Effector memory CD4-positive, alpha-beta T cell (primary cell): ENCODE measurements around the gene FAT1.

Experiments
- DNase-seq, 3 donors: peaks; one replicate each; pipeline ENCODE4 v3.0.0-alpha.2; 2020
- H3K27ac ChIP-seq: 2 replicates; pipeline ENCODE4 v1.7.0; 2013; ENCODE audit warnings: mild to moderate bottlenecking, low read length, moderate library complexity; ENCODE audit not compliant: insufficient read depth, poor library complexity, severe bottlenecking
- H3K27me3 ChIP-seq: replicated peaks from 2 replicates; pipeline ENCODE4 v1.7.0; 2013; ENCODE audit warnings: mild to moderate bottlenecking, low read length; ENCODE audit not compliant: insufficient read depth, control insufficient read depth, poor library complexity, severe bottlenecking
- H3K36me3 ChIP-seq: 2 replicates; pipeline ENCODE4 v1.7.0; 2013; ENCODE audit warnings: mild to moderate bottlenecking, low read length, moderate library complexity; ENCODE audit not compliant: control insufficient read depth, insufficient read depth
- H3K4me1 ChIP-seq: 2 replicates; pipeline ENCODE4 v1.7.0; 2013; ENCODE audit warnings: low read length, mild to moderate bottlenecking; ENCODE audit not compliant: control insufficient read depth, insufficient read depth, poor library complexity, severe bottlenecking
- H3K4me3 ChIP-seq: 2 replicates; pipeline ENCODE4 v1.7.0; 2013; ENCODE audit warnings: low read length, low read depth, mild to moderate bottlenecking; ENCODE audit not compliant: insufficient read depth, poor library complexity, severe bottlenecking
- H3K9me3 ChIP-seq: 2 replicates; pipeline ENCODE4 v1.7.0; 2013; ENCODE audit warnings: mild to moderate bottlenecking, low read length, moderate library complexity; ENCODE audit not compliant: control insufficient read depth

FAT1 gene

DNA sequence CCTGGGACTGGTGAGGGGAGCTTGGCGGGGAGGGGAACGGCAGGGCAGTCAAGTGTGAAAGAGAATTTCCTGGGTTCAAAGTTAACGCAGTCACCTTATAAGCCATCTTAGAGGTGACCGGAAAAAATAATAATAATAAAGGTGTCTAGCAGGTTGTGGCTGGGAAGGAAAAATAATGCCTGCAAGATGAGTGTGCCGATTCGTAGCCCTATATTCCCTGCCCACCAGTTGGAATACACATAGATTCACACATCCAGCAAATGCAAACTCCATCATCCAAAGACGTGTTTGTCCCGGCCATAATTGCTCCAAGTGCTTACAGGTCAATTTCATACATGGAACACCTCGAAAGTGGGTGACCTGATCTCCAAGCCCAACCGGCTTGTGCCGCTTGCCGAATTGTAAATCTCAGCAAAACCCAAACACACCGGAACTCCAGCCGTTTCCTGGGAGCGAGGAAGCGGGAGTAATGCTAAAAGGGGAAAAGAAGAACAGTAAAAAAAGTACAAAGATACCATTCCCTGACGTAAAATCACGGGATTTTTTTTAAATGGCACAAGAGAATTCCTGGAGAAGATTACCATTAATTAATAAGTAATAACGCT, 1.3 kb upstream of the FAT1 start:
- Histone ChIP-seq H3K36me3 (no peaks in the 10 kb centered on the region), H3K27ac (no peak overlapping the region), H3K27me3 (peaks cover 10% of the 10 kb centered on the region), H3K9me3 (no peaks in the 10 kb centered on the region), H3K4me1 (no peaks in the 10 kb centered on the region), H3K4me3 (no peak overlapping the region)
- DNase-seq: no peak

DNA sequence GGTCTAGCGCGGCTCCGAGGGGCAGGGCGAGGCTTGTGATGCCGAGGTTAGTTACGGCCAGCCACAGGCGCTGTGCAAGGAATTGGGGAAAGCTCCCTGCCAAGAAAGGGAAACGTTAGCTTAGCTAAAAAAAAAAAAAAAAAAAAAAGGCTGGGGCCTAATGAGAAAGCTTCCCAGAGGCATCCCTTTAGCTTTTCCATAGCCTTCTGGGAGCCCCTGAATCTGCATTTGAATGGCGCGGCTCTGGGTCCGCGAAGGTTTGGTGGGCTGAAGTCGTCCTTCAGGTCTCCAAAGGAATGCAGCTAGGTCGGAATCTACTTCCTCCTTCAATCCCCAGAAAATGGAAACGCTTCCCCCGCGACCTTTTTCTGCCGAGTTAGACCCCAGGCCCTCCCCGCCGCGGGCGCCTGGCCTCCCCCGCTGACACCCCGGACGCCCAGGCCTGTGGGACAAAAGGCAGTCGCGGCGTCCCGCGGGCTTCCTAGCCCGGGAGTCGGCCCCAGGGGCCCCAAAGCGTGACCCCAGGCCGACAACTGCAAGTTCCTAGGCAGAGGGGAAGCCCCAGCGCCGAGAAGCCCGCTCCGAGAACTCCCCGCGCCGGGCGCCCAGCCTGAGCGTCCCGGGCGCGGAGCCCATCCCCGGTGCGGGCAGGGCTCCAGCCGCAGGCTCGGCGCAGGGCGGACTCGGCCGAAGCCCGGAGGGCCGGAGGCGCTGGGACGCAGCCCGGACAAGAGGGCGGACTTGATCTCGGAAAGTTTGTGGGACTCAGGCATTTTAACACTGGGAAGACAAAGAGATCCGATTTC, 605 bp upstream of the FAT1 start:
- no peak for DNase-seq
- Histone ChIP-seq H3K27ac (no peak overlapping the region), H3K4me3 (no peak overlapping the region), H3K36me3 (no peaks in the 10 kb centered on the region), H3K27me3 (peaks cover 10% of the 10 kb centered on the region), H3K4me1 (no peaks in the 10 kb centered on the region), H3K9me3 (no peaks in the 10 kb centered on the region)

DNA sequence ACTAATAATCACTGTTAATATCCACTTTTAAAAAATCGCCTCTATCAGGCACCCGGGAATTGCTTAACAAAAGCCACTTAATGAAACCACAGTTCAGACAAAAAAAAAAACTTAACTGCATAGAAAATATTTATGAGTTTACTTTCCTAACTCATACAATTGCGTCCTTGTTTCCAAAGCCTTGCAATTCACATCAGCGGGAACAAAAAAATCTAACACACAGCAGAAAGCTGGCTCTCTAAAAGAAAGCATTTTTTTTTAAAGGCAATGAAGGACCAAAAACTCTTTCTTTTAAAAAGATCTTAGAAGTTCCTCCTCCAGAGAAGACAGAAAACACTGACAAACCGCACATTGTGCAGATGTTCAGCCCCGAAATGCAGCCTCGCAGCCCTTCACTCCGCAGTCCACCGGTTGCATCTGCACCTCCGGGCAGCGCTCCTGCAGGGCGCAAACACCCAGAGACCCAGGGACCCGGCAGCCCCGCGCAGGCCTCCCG, 812 bp downstream of the FAT1 start:
- Histone ChIP-seq H3K27ac (no peak overlapping the region), H3K9me3 (no peaks in the 10 kb centered on the region), H3K4me3 (no peak overlapping the region), H3K36me3 (no peaks in the 10 kb centered on the region), H3K4me1 (no peaks in the 10 kb centered on the region), H3K27me3 (peaks cover 7% of the 10 kb centered on the region)
- no peak for DNase-seq

GRCh38 chr4:186719925-186720694, 3.5 kb downstream of the FAT1 start:
- no peak overlapping the region for H3K27ac ChIP-seq
- H3K4me3 ChIP-seq: no peak overlapping the region
- no peaks in the 10 kb centered on the region for H3K36me3 ChIP-seq
- H3K4me1 ChIP-seq: no peaks in the 10 kb centered on the region
- no peak for DNase-seq
- H3K27me3 ChIP-seq: no peaks in the 10 kb centered on the region
- H3K9me3 ChIP-seq: no peaks in the 10 kb centered on the region

- no peak overlapping the region for H3K27ac ChIP-seq
- no peaks in the 10 kb centered on the region for H3K4me1 ChIP-seq
- H3K27me3 ChIP-seq: no peaks in the 10 kb centered on the region
- H3K9me3 ChIP-seq: no peaks in the 10 kb centered on the region
- H3K36me3 ChIP-seq: no peaks in the 10 kb centered on the region
- H3K4me3 ChIP-seq: no peak overlapping the region
- no peak for DNase-seq
These were observed 6.1 kb downstream of the FAT1 start for GRCh38 chr4:186717556-186717955.

DNA sequence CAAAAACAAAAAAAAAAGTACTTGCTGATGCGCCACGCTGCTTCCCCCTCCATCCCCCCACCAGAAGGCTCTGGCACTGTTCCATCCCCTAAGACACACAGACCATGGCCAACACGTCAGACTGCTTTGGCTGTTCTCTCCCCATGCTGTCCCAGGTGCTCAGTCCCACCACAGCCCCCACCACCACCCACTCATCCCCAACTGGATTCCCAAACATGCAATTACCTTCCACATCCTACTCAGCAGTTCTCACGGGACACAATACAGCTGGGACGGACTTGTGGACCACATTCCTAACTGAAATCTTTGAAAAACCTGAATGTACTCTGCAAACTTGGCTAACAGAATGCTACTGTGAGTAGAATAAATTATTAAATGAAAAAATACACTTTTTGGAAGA, 8.6 kb downstream of the FAT1 start:
- no peaks in the 10 kb centered on the region for H3K4me1 ChIP-seq
- H3K27ac ChIP-seq: no peak overlapping the region
- H3K27me3 ChIP-seq: no peaks in the 10 kb centered on the region

DNA sequence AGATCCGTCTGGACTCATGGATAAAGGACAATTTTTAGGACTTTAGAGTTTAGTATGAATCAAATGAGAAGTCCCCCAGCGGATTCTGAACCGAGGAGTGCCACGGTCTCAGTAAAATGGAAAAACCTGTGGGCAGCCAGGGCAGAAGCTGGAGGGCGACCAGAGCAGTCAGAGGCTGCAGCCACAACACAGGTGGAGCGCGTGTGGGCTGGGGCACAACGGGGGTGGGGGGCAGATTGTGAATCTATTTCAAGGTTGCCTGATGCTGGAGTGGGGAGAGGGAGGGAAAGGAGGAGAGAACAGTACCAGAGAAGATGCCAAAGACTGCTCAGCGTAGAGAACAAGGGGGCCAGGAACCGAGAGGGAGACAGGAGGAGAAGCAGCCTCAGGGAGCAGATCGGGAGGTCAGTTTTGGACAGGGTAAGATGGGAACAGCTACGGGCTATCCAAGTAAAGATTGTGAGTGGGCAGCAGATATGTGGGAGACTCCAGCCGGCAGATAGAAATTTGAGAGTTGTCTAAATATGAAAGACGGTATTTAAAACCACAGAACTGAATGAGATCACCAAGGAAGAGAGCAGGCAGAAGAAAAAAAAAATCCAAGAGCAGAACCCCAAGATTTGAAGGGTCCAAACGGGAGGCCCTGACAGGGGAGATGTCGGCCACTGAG, 9.5 kb downstream of the FAT1 start:
- no peak for DNase-seq
- Histone ChIP-seq H3K27me3 (no peaks in the 10 kb centered on the region), H3K9me3 (no peaks in the 10 kb centered on the region), H3K4me1 (no peaks in the 10 kb centered on the region), H3K27ac (no peak overlapping the region), H3K4me3 (no peak overlapping the region), H3K36me3 (no peaks in the 10 kb centered on the region)

More for the DNA sequence above, 8.6 kb downstream of the FAT1 start:
- no peaks in the 10 kb centered on the region for H3K36me3 ChIP-seq
- no peaks in the 10 kb centered on the region for H3K9me3 ChIP-seq
- H3K4me3 ChIP-seq: no peak overlapping the region
- no peak for DNase-seq

- H3K27ac ChIP-seq: no peak overlapping the region
- no peak for DNase-seq
- H3K4me3 ChIP-seq: no peak overlapping the region
- H3K27me3 ChIP-seq: no peaks in the 10 kb centered on the region
- H3K4me1 ChIP-seq: no peaks in the 10 kb centered on the region
- H3K36me3 ChIP-seq: no peaks in the 10 kb centered on the region
- H3K9me3 ChIP-seq: no peaks in the 10 kb centered on the region
These were observed 11.0 kb downstream of the FAT1 start for GRCh38 chr4:186712690-186713089.

GRCh38 chr4:186710521-186711119, 13.0 kb downstream of the FAT1 start:
- no peaks in the 10 kb centered on the region for H3K9me3 ChIP-seq
- H3K4me1 ChIP-seq: no peaks in the 10 kb centered on the region
- H3K27me3 ChIP-seq: no peaks in the 10 kb centered on the region
- H3K4me3 ChIP-seq: no peak overlapping the region
- H3K27ac ChIP-seq: no peak overlapping the region
- no peak for DNase-seq
- H3K36me3 ChIP-seq: no peaks in the 10 kb centered on the region
